HG03066 (cell line): ENCODE results near the gene GALM.
A peak's percentile ranks its signal among the peaks of the same experiment; 100 is the strongest.
"Not testable (repeated sequence)": the region's sequence is repeated elsewhere in the genome, so short reads cannot be mapped to it uniquely, and the experiment has no call there.

ENCODE experiments used
- ATAC-seq: cut with Tn5 transposase; IDR thresholded peaks from one replicate; pipeline ENCODE4 v1.9.1; 2021; ENCODE audit warnings: low read depth; ENCODE audit not compliant: unreplicated experiment

Gene GALM

DNA sequence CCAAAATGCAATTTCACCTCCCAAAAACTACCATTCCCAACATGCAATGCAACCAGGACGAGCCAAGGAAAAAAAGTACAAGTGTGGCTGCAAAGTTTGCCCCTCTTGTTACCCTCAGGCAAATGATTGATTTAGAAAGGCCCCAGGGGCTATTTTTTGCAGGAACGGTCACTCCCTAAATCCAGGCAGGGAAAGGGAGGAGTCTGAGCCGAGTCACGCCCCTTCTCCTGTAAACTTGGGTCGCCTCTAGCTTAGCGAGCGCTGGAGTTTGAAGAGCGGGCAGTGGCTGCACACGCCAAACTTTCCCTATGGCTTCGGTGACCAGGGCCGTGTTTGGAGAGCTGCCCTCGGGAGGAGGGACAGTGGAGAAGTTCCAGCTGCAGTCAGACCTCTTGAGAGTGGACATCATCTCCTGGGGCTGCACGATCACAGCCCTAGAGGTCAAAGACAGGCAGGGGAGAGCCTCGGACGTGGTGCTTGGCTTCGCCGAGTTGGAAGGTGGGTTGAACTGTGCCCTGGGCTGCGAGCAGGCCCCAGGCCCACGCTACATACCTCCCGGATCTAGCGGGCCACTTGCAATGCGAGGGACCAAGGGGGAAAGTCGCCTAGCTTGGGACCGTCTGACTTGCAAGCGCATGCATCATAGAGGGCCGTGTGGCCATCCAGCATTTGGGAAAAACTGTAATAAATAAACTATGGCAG lies at the start of gene GALM:
Gene GALM, plus strand, starts transcription at position 261 of the 702 bp plus-strand sequence. Its CDS starts 48 bp downstream, at position 309.
- ATAC-seq = peak; percentile 51

DNA sequence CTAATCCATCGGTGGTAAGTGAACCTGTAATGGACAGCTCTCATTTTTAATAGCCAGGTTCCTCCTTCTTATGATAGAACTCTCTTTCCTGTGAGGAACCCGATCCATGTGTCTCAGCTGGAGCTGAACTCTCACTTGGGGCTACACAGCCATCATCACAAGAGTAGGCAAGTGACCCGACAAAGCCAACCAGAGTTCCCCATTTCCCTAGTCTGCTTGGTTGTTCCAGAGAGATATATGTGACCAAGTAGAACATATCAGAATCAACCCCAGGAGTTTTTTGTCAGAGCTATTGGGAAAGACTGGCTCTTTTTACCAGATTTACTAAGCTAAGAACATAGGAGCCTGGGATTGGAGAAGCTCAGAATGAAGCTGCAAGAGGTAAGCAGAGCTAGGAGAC lies 48.6 kb upstream of the GALM start:
- no peak for ATAC-seq

DNA sequence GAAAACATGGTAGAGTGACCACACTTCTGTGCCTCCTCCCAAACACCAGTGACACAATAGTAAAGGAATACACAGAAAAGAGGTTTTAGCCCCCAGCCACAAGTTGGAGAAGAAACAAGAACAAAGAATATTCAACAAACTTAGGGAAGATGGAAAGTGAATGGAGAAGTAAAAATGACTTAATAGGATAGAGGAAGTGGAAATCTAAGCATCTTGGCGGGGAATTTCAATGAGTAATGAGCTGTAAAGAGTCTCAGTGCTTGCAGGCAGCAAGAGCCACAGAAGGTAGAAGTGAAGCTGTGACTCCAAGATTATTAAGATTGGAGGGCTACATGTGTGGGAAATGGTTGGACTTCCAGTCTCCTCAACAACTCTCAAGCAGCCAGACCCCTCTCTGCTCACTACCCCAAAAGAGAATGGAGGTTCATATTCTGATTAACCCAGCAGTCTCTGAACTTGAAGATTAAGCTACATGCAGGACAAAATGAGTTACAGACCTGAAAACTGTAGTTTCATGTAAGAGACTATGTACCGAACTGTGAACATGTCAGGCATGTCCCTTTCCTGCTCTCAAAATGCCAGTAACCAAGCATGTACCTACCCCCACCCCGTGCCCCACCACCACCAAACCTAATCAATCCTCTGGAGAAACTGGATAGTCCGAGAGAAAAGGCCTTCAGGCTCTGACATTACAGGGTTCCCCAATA lies 46.3 kb upstream of the GALM start:
- peak; percentile 63 for ATAC-seq

DNA sequence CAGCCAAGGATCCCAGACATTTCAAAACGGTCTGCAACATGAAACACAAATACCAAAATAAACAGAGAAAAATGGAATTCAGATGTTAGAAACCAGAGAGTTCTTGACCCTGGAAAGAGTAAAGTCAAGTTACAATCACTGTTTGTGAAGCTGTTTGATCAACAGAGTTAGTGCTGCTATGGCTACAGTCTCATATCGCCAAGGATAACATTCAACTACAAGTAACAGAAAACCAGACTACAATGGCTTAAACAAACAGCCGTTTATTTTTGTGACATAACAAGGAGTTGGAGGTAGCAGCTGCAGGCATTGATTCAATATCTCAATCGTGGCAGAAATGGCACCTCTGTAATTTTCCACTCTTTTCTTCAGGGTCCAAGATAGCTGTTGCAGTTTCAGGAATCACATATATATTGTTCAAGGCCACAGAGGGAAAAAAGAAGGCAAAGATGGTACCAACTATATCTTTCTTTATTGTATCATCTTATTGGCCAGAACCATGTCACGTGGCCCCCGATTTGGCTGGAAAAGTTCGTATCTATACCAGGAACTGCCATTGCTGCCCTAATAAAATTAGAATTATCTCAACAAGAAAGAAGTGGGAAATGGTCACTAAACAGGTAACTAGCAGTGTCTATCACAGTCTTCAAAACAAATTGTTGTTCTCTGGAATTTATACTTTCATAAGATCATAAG lies 45.5 kb upstream of the GALM start:
- no peak for ATAC-seq

DNA sequence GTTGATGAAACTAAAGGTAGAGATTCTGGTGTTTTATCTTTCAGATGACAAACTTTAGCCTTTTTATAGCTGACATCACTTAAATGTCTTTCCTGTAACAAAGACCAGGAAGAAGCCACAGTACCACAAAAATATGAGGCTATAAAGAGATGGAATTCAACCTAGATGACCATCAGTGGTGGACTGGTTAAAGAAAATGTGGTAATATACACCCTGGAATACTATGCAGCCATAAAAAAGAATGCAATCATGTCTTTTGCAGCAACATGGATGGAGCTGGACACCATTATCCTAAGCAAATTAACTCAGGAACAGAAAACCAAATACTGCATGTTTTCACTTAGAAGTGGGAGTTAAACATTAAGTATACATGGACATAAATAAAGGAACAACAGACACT lies 44.9 kb upstream of the GALM start:
- ATAC-seq = no peak

DNA sequence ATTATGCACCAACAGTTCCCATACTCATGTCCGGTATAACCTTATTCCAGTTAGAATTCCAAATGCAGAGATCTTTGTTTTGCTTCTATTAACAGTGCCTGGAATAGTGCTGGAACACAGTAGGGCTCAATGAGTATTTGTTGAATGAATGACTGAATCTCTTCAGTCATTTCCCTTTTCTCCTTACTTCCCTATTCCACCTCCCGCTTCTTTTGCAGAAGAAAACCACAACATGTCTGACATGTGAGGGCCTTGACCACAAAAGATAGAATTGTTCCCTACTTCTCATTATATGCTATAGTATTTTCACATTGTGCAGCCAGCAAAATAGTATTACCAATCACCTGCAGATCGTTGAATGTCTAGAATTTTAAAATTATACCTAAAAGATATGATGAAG lies 43.7 kb upstream of the GALM start:
- no peak for ATAC-seq

DNA sequence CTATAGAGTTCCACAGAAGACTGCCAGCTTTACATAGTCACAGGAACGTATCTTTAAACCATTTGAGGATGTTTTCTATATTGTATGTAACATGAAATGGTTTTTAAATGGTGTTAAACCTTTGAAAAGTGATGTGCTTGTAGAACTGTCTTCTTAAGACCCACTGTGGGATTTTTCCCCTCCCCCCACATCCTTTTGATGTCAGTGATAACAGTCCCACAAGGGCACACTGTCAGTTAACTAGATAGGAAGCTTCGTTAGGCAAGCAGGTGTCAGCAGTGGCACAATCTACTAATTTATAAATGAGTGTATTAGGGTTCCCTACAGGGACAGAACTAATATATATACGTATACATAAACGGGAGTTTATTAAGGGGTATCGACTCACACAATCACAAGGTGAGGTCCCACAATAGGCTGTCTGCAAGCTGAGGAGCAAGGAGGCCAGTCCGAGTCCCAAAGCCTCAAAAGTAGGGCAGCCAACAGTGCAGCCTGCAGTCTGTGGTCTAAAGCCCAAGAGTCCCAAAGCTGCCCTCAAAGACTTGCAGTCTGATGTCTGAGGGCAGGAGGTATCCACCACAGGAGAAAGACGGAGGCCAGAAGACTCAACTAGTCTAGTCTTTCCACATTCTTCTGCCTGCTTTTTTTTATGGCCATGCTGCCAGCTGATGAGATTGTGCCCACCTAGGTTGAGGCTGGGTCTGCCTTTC lies 39.4 kb upstream of the GALM start:
- ATAC-seq = no peak

DNA sequence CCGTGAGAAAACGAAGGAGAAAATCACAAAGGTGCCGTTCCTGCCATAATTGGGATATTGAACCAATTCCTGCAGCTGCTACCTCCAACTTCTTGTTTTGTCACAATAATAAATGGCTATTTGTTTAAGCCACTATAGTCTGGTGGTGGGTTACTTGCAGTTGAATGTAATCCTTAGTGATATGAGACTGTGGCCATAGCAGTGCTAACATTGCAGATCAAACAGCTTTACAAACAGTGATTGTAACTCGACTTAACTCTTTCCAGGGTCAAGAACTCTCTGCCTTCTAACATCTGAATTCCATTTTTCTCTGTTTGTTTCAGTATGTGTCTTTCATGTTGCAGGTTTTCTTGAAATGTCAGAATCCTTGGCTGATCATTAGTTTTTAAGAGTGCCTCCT lies 38.5 kb upstream of the GALM start:
- ATAC-seq = no peak

DNA sequence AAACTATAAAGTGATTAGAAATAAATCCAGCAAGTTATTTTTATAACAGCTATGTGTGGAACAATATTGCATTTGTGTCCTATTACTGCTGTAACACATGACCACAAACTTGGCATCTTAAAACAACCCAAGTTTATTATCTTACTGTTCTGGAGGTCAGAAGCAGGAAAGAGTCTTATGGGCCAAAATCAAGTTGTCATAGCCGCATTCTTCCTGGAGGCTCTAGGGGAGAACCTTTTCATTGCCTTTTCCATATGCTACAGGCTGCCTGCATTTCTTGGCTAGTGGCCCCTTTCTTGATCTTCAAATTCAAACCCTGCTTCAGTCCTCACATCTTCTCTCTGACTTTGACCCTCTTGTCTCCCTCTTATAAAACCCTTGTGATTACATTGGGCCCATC lies 36.2 kb upstream of the GALM start:
- no peak for ATAC-seq

DNA sequence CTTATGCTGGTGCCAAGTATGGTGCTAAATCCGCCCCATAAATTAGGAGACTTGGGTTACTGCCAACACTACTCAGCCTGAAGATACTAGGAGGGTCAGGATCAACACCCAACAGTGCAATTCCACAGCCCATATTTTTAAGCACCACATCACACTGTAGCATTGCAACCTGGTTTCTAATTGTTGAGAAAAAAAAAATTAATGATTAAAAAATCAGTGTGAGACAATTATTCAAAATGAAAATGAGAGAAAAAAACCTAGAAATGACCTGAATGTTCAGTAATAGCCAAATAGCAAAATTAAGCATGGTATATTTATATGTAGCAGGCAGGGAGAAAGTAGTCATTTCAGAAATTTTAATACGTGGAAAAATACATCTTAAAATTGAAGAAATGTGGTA lies 33.9 kb upstream of the GALM start:
- ATAC-seq = no peak

DNA sequence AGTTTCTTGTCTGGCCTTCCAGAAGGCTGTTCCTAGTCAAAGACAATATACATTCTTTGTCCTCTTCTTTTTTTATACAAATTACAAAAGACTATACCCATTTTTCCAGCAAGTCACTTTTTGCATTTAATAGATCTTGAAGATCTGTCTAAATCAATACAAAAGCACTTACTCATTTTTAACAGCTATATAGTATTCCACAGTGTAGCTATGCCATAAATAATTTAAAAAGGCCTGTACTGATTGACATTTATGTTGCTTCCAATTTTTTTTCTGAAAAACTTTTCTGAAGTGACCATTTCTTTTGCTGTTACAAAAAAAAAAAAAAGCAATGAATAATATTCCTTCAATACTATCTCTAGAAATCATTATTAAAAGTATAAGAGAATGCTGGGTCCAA lies 32.9 kb upstream of the GALM start:
- no peak for ATAC-seq

DNA sequence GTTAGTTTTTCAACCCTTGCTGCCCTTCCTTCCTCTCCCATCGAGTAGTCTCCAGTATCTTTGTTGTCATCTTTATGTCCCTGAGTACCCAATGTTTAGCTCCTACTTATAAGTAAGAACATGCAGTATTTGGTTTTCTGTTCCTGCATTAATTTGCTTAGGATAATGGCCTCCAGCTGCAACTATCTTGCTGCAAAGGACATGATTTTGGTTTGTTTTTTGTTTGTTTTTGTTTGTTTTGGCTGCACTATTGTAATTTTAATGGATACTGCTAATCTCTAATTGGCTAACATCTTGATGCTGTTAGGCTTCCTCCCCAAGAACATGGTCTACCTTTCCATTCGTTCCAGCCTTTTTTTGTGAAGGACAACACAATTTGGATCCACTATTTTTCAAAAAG lies 32.0 kb upstream of the GALM start:
- no peak for ATAC-seq

DNA sequence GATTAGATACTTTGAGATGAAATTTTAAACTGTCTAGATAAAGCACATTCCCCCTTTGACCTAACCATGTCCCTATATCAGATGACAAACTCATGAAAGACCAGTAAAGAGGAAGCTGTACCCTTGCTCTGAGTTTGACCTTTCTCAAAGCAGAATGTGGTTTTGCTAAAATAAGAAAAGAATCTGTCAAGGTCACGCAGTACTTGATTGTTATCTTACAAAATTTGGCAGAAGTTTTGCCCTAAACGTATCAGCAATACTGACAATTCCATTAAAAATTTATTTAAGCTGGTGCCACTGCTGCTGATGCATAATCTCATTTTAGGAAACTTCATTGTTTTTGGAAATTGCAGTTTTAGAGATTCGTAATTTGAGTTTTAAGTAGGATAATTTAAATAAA lies 31.2 kb upstream of the GALM start:
- ATAC-seq = peak; percentile 86

DNA sequence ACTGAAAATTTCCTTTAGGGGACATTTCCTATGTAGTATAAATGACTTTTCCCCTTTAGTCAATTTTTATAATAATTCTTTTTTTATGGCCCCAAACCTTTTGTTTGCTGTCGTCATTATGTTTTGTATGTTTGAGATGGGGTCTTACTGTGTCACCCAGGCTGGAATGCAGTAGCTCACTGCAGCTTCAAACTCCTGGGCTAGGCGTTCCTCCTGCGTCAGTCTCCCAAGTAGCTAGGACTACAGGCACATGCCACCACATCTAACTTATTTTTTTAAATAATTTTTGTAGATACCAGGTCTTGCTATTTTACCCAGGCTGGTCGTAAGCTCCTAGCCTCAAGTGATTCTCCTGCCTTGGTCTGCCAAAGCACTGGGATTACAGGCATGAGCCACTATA lies 30.8 kb upstream of the GALM start:
- no peak for ATAC-seq

DNA sequence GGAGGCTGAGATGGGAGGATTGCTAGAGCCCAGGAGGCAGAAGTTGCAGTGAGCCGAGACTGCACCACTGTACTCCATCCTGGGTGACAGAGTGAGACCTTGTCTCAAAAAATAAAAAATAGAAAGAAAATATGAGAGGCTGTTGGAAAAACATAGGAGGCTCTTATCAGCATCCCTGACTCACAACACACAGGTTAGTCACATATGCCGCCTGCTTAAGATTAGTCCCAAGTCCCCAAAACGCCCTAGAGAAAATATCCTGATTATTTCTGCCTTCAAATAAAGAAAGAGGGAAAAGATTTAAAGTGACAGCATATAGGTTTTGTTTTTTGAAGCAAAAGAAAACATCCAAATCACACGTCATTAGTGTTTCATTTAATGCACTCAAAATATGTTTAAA lies 29.8 kb upstream of the GALM start:
- ATAC-seq = no peak

DNA sequence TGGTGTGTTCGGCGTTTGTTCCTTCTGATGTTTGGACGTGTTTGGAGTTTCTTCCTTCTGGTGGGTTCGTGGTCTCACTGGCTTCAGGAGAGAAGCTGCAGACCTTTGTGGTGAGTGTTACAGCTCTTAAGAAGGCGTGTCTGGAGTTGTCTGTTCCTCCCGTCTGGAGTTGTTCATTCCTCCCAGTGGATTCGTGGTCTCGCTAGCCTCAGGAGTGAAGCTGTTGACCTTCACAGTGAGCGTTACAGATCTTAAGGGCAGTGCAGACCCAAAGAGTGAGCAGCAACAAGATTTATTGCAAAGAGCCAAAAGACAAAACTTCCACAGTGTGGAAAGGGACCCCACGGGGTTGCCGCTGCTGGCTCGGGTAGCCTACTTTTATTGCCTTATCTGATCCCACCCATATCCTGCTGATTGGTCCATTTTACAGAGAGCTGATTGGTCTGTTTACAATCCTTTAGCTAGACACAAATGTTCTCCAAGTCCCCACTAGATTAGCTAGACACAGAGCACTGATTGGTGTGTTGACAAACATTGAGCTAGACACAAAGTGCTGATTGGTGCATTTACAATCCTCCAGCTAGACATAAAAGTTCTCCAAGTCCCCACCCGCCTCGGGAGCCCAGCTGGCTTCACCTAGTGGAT lies 23.4 kb upstream of the GALM start:
- ATAC-seq = not testable (repeated sequence)

DNA sequence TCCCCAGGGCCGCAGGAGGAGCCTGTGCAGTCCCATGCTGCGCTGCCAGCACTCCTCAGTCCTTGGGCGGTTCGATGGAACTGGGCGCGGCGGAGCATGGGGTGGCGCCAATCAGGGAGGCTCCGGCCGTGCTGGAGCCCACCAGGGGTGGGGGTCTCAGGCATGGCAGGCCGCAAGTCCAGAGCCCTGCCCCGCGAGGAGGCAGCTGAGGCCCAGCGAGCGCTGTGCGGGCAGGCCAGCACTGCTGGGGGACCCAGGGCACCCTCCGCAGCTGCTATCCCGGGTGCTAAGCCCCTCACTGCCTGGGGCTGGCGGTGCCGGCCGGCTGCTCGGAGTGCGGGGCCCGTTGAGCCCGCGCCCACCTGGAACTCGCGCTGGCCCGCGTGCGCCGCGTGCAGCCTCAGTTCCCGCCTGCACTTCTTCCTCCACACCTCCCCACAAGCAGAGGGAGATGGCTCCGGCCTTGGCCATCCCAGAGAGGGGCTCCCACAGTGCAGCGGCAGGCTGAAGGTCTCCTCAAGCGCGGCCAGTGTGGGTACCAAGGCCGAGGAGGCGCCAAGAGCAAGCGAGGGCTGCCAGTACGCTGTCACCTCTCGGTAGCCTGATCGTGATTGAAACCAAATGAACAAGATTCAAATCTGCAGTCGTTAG lies 22.8 kb upstream of the GALM start:
- no peak for ATAC-seq

DNA sequence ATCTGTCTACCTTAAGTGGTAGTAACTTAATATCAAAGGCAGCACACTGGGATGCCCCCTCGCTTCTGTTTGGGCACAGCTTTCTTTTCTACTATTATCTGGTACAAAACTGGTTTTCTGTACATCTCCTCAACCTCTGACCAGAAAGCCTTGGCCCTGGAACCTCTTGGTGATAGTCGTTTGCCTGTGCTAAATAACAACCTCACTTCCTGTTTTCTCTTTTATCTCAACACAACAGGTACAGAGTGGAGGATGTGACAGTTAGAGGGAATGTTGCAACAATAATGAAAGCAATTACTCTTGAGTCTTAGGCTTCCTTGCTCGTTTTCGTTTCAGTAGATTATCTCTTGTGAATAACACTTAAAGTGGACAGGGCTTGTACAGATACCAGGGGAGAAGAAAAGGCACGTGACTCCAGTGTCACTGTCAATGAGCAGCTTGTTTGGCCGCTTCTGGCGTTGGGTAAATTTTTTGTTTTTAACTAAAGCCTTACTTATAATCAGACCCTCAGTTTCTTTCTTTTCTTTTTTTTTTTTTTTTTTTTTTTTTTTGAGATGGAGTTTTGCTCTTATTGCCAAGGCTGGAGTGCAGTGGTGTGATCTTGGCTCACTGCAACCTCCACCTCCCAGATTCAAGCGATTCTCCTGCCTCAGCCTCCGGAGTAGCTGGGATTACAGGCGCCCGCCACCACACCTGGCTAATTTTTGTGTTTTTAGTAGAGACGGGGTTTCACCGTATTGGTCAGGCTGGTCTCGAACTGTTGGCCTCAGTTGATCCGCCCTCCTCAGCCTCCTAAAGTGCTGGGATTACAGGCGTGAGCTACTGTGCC lies 22.0 kb upstream of the GALM start:
- ATAC-seq = not testable (repeated sequence)

DNA sequence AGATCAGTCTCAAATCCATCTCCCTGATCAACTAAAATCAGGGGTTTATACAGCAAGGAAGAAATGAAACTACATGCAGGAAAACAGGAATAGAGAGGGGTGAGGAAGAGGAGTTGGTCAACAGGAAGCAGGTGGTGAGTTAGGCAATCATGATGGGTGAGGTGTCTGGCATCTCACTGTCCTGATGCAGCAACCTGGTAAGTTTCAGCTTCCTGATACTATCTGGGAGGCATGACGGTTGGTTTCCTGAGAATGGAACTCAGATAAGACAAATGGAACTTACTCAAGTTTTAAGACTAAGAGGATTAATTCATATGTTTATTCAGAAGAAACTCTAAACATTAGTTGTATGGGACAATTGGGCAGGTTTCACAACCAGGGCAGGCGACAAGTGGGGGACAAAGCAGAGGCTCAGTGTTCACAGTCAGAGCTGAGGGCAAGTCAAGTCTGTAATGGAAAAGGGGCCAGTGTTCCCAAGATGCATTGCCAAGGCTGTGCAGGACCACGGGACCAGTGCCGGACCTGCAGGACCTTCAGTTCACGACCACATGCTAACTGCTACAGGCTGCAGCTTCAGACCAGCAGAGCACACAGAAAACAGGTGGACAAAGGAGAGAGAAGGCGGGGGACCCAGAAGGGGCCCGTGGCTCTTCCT lies 17.7 kb upstream of the GALM start:
- ATAC-seq = no peak
